SW 1271 (cell line): ENCODE results near the gene MINDY4B.
"Not testable (repeated sequence)": the region's sequence is repeated elsewhere in the genome, so short reads cannot be mapped to it uniquely, and the experiment has no call there.

Experiments
- DNase-seq, 2 experiments: peaks; one replicate each; lab custom pipeline; 2025; lab: John Stamatoyannopoulos, UW

The MINDY4B gene

DNA sequence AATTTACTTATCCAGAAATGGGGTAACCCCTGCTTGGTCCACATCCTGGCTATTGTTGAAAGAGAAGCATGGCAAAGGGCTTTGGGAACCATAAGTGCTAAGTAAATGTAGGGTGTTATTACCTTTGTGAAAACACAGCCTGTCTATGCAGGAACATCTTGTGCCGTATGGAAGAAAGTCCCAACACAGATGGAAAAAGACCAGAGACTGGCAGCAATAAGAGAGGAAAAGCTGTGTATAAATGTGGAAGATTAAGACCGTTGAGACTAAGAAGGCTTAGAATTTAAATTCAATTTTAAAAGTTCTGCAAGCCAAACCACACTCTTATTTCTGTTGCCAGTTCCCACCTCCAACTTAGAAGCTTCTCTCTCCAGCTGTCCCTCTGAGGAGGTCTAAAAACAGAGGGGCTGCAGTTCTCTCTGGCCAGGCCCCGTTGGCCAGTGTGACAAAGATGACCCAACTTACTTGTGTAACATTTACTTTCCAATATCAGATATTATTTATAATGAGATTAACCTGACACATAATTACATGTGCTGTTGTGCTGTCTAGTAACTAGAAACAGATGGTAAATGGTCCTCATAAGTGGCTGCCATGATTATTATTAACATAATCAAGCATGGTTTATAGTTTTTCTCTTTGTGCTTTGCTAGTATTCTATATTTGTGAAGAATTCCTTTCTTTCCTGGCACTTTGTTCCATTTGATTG is 7.0 kb downstream of the MINDY4B start:
- DNase-seq: no peak

DNA sequence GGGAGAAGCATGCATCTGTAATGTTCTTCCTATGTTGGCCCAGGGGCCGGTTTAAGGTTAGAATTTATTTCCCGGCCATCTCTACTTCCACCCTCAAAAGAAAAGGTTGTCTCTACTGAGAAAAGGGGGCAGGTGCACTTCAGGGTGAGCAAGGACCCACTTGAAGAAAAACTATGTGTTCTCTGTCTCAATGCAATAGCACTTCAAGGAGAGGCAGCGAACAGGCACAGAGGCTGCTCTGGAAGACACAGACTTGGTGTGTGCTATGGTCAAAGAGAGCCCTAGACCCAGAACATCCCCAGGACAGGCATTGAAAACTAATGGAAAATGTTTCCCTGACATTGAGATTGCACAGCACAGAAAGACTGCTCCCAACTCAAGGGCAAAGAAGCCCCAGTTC is 7.6 kb downstream of the MINDY4B start:
- DNase-seq: no peak

DNA sequence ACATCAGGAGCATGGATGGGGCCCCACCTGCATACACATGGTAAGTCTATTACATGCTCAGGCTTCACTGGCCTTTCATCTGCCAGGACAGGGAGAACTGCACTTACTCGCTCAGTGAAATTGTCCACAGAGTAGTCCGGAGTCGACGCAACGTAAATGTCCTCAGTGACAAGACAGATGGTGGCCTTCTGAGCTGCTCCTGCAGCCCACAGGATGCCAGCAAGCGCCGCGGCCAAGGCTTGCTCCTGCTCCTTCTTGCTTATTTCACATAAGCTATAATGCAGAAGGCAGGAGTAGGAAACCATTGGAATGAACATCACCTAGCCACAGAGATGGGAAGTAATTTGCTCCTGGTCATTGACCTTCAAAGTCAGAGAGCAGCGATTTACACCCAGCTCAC is 14.4 kb downstream of the MINDY4B start:
- no peak for DNase-seq

DNA sequence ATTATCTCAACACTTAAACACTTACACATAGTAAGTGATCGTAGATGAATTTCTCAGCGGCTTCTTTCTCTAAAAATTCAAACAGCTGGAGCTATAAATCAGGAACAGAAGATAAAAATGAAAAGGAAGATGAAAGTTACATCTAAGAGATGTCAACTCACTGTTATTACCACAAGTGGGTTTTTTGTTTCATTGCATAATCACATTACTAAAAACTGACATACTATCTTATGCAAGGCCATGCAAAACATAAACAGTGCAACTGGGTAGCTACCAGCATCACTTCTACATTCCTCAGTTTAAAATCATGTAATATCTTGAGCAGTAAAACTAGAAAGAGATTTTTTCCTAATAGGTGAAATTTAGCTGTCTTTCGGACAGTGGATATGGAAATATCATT is 14.9 kb downstream of the MINDY4B start:
- DNase-seq: no peak

DNA sequence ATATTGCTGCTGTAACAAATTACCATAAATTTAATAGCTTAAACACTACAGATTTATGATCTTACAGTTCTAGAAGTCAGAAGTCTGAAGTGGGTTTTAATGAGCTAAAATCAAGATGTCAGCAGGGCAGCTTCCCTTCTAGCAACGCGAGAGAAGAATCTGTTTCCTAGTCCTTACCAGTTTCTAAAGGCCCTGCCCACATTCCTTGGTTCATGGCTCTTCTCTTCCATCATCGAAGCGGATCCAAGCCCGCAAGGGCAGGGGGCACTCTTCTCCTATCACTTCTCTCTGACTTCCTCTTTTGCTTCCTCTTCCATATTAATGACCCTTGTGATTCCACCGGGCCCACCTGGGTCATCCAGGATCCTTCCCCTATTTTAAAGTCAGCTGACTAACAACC is 16.1 kb downstream of the MINDY4B start:
- DNase-seq: no peak

DNA sequence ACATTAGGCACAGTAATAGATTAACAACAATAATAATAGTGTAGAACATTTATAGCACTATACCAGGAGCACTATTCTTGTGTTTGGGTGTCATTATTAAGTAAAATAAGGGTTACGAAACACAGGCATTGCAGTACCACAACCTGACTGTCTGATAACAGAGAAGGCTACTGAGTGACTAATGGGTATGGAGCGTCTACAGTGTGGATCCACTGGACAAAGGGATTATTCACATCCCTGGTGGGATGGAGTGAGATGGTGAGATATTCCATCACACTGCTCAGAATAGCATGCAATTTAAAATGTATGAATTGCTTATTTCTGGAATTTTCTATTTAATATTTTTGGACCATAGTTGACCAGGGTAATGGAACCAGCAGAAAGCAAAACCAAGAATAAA is 18.2 kb downstream of the MINDY4B start:
- no peak for DNase-seq

DNA sequence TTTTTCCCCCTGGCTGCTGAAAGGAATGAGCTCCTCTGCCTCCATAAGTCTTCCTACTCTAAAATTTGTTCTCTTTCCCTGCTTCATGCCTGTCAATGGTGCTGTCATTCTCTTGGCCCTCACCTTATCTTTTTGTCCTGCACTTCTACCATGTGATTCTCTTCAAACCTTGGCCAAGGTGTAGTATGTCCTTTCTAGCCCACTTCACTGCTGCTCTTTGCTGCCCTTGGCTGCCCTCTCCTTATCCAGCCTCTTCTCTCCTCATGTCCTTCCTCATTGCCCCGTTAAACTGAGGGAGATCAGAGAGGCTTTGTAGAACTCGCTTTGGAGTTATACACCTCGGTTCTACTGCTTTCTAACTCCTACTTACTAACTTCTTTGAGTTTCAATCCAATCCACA is 19.7 kb downstream of the MINDY4B start:
- DNase-seq: no peak

DNA sequence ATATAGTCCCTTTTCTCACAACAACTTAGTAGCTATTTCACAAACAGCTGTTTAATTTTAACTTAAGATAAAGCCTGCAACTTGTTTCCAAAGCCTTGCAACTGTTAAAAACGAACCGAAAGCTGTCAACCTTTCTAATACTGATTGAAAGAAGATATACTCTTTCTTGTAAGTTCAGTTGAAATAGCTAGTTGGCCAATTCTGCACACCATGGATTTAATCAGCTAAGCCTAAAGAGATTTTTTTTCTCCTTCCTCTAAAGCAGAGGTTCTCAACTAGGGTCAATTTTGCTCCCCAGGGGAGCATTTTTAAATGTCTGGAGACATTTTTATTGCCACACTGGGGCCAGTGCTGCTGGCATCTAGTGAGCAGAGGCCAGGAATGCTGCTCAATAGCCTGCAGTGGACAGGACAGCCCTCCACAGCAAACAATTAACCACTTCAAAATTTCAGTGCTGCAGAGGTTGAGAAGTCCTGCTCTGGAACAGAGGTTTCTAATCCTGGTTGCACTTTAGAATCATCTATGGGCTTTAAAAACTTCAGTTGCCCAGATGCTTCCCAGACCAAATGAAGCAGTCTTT is 26.2 kb downstream of the MINDY4B start:
- DNase-seq: no peak

DNA sequence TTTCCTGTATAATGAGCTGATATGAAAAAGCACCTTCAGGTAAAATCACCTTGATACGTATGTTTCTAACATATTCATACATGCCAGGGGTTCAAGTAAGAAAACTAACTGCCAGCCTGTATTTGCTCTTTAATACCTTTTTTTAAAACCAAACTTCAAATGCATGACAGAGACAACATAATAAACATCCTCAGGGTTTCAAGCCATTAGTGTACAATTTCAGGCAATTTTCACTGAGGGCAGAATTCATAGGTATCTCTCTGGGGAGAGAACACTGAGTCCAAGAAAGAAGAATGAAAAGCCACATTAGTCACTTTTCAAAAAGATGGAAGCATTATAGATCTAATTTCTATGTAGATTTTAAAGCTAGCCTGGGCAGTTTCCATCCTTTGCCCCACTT is 26.9 kb downstream of the MINDY4B start:
- no peak for DNase-seq

DNA sequence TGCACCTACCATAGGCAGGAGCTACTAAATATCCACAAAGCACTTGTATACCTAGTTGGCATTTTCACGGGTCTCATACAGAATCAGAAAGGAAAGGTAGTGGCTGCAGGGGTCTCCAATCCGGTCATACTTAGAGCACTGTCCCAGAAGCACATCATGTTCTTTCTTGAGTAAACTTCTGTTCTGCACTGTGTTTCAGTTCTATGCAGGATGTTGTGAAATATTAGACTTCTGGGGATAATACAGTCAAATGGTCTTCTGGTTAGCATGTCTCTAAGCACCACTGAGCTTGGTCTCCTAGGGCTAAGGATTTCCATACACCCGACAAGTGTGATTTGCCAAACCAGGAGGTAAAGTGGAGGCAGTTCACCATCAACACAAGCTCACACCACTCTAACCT is 27.9 kb downstream of the MINDY4B start:
- no peak for DNase-seq

DNA sequence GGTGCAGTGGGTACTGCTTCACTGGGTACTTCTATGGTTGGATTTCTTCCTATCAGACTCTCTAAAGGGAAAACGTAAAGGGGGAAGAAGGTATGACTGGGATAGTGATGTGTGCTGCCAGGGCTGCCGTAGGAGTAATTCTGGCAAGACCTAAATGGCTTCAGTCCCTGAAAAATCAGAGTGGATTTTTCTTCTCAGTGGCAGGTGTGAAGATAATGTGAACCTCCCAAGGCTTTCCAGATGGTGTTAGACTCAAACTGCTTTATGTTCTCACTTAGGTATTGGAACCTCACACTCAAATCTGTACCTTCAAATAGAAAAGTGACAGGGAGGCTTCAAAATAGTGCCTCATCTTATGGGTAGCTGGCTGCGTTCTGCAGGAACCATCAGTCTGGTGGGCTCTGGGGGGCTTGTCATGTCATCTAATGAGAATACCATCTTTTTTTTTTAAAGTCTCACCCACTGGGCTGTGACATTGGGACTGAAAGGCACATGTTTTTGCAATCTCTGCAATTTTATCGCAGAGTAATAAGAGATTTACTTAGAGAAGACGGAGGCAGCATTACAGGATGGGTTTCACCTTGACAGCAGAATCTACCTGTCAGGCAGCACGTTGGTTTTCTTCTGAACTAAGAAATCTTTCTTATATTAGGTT is 28.5 kb downstream of the MINDY4B start:
- DNase-seq: no peak

DNA sequence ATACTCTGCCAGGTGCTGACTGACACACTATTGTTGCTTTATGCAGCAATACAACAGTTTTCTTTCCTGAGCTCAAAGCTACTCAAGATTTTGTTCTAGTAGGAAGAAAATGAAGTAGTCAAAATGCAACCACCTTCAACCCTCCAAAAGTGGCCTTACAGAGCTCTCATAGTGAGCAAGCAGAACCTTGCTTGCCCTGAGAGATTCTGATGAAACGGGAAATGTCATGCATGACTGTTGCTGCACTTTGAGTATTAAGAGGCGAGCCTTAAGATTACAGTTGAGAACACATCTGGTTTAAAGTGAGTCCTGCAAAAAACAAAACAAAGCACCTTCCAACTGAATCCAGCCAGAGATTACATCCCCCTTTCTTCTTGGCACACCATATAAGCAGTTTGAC is 29.7 kb downstream of the MINDY4B start:
- DNase-seq: no peak

DNA sequence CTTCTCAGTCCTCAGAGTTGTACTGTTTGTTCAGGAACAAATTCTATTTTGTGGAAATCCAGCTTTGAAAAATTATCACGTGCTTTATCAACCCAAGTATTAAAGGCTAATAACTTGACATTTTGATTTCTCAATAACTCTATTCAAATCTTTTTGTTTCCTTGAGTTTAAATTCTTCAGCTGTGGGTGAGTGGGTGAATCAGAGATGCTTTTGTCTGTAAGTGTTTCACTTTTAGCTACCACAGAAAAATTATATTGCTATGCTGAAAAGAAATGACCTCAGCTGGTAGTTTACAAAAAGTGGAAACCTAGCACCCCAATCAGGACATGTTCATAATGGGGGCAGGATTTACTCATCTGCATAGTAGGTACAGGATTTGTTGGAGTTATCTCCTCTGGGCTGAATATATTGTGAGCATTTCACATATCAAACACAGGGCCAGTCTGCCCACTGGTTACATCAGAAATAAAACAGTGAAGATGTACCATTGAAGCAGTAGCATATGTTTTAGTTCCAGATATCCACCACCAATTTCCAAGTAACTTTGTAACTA is 30.5 kb downstream of the MINDY4B start:
- no peak for DNase-seq

DNA sequence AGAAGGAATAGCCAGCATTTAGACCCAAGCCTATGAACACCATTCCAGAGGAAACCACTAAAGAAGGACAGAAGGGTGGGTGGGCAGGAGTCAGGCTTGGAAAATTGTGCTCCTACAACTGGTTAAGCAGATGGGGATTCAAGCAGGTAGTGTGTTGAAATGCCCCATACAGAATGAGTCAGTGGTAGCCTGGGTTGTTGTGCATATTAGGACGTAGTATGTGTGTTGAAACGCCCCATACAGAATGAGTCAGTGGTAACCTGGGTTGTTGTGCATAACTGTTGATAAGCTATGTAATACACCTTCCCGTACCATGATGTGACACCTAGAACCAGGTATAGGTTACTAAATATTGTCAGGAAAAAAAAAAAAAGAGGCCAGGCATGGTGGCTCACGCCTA is 34.0 kb downstream of the MINDY4B start:
- no peak for DNase-seq

DNA sequence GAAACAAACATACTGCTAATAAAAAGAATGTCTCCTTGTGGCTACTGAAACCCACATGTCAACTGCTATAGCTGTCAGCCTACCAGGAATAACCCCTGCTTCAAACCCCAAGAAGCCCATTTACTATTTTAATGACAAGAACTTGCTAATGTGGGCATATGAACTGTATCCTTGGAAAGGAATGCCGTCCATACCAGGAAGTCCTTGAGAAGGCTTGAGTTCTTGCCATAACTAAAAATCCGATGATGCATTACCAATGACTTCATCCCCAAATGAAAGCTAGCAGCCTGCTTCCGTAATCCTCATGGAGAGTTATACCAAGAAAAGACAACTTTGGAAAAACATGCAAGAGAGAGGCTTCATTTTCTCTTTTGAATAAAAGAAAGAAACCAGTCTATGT is 34.8 kb downstream of the MINDY4B start:
- DNase-seq: no peak

DNA sequence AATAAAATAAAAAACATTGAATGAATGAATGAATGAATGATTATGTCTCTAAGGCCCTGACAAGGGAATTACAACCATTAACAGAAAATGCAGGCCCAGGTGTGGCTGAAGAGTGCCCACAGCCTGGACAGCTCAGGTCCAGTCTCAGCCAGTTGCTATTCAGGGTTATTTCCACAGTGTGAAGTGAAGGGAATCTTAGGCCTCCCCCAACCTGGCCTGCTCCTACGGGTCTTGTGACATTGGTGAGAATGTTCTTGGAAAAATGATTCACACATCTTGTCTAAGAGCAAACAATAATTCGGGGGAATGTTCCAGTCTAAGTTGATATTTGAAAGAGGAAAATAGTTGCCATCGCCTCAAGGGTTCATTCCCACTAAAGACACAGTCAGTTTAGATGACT is 37.0 kb downstream of the MINDY4B start:
- DNase-seq: no peak

DNA sequence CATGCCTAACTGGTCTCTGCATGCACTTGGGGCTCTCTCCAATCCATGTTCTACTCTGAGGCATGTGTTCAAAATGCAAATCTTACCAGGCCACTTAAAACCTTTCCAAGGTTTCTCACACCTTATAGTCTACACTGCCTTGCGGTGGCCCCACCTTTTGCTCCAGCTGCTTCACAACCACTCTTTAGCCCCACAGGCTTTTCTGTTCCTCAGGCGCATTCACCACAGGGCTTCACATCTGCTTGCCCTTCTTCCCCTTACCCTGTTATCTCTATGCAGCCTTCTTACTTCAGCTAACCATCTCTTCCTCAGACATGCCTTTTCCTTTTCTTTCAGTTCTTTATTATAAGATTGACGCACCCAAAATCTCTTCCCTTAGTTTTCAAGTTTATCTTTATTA is 37.8 kb downstream of the MINDY4B start:
- no peak for DNase-seq

DNA sequence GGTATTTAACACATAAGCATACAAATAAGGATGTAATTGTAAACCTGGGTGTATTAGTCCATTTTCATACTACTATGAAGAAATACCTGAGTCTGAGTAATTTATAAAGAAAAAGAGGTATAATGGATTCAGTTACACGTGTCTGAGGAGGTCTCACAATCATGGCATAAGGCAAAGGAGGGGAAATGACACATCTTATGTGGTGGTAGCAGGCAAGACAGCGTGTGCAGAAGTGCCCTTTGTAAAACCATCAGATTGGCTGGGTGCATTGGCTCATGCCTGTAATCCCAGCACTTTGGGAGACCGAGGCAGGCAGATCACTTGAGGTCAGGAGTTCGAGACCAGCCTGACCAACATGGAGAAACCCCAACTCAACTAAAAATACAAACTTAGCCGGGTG is 41.3 kb downstream of the MINDY4B start:
- not testable (repeated sequence) for DNase-seq

DNA sequence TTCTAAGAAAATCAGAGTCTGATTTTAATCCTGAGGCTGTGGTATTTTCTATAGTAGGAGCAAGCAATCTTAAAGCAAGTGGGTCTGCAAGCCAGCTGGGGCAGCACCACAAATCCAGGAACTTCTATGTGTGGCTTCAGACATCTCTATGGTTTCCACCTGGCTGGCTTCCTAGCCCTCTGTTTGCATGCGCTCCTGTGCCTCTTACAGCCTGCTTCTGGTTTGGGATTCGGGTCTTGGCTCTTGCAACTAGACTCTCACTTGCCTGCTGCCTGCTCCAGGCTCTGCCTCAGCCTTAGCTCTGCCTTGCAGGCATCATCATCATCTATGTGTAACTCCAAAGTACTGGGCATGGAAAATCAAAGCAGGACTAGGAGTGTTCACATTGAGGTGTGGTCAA is 43.4 kb downstream of the MINDY4B start:
- DNase-seq: no peak

DNA sequence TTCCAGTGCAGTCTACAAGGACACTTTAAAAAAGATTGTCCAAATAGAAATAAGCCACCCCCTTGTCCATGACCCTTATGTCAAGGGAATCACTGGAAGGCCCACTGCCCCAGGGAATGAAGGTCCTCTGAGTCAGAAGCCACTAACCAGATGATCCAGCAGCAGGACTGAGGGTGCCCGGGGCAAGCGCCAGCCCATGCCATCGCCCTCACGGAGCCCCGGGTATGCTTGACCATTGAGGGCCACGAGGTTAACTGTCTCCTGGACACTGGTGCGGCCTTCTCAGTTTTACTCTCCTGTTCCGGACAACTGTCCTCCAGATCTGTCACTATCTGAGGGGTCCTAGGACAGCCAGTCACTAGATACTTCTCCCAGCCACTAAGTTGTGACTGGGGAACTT is 47.3 kb downstream of the MINDY4B start:
- not testable (repeated sequence) for DNase-seq

DNA sequence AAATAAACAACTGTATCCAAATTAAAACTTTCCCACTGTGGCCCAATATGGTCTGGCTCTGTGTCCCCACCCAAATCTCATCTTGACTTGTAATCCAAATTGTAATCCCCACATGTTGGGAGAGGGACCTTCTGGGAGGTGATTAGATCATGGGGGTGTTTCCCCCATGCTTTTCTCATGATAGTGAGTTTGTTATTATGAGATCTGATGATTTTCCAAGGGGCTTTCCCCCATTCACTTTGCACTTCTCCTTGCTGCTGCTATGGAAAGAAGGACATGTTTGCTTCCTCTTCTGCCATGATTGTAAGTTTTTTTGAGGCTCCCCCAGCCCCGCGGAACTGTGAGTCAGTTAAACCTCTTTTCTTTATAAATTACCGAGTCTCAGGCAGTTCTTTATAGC is 55.0 kb downstream of the MINDY4B start:
- no peak for DNase-seq

DNA sequence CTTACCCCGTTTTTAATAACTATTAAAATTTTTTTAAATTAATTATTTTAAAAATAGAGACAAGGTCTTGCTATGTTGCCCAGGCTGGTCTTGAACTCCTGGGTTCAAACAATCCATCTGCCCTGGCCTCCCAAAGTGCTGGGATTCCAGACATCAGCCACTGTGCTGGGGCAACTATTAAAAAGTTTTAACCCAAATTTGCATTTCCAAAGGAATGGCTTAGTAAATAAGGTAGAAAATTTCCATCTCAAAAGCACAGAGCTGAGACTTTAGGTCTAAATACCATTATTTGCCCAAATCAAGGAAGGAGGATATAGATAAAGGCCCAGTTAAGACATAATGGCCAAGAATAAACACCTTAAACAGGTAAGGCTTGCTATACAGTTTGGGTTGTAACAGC is 56.4 kb downstream of the MINDY4B start:
- DNase-seq: no peak

DNA sequence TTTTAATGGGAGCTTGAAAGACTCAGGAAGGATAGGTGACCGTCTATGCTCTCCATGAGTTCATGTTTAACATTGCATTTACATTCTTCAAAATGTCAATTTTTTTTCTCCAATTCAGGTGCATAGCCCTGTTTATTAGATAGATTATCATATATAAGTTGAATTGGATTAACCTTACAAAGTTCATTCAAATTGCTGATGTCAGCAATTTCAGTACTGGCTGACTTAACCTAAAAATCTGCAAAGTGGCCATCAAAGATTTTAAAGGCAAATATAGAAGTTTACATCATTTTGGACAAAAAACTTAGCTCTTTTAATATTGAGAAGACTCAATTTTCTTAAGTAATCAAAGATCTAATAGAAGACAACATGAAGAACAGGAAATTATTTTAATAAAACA is 57.8 kb downstream of the MINDY4B start:
- DNase-seq: no peak
